GM19351 (cell line): ENCODE data around the gene CYP4B1.
"Not testable (repeated sequence)": the region's sequence is repeated elsewhere in the genome, so short reads cannot be mapped to it uniquely, and the experiment has no call there.

ENCODE experiments used
- ATAC-seq: cut with Tn5 transposase; IDR thresholded peaks from one replicate; pipeline ENCODE4 v1.9.1; 2021; ENCODE audit warnings: mild to moderate bottlenecking, moderate library complexity; ENCODE audit not compliant: unreplicated experiment

CYP4B1 gene

GRCh38 chr1:46798810-46799209 is at the start of gene CYP4B1:
TSS of gene CYP4B1 (plus strand) at chr1:46799046. CDS start at chr1:46799082, 36 bp downstream.
- ATAC-seq = no peak

- ATAC-seq = no peak
These were observed 49.4 kb upstream of the CYP4B1 start for GRCh38 chr1:46749404-46749803.

- ATAC-seq = no peak
These were observed 48.9 kb upstream of the CYP4B1 start for GRCh38 chr1:46749921-46750404.

GRCh38 chr1:46753985-46754384 is 44.9 kb upstream of the CYP4B1 start:
- ATAC-seq = no peak

GRCh38 chr1:46754707-46755106 is 44.1 kb upstream of the CYP4B1 start:
- ATAC-seq = not testable (repeated sequence)

- no peak for ATAC-seq
These were observed 43.7 kb upstream of the CYP4B1 start for GRCh38 chr1:46755121-46755520.

- ATAC-seq = no peak
These were observed 41.4 kb upstream of the CYP4B1 start for GRCh38 chr1:46757247-46757955.

- no peak for ATAC-seq
These were observed 40.8 kb upstream of the CYP4B1 start for GRCh38 chr1:46757956-46758528.

- ATAC-seq = no peak
These were observed 38.2 kb upstream of the CYP4B1 start for GRCh38 chr1:46760558-46761166.

GRCh38 chr1:46761740-46762139 is 37.1 kb upstream of the CYP4B1 start:
- no peak for ATAC-seq

GRCh38 chr1:46764402-46764801 is 34.4 kb upstream of the CYP4B1 start:
- ATAC-seq = no peak

GRCh38 chr1:46767649-46768282 is 31.1 kb upstream of the CYP4B1 start:
- ATAC-seq = no peak

GRCh38 chr1:46768445-46768844 is 30.4 kb upstream of the CYP4B1 start:
- ATAC-seq = no peak

- no peak for ATAC-seq
These were observed 29.7 kb upstream of the CYP4B1 start for GRCh38 chr1:46769028-46769740.

GRCh38 chr1:46770541-46770940 is 28.3 kb upstream of the CYP4B1 start:
- no peak for ATAC-seq

GRCh38 chr1:46772571-46772970 is 26.3 kb upstream of the CYP4B1 start:
- no peak for ATAC-seq

GRCh38 chr1:46774297-46774696 is 24.5 kb upstream of the CYP4B1 start:
- no peak for ATAC-seq

- ATAC-seq = not testable (repeated sequence)
These were observed 20.4 kb upstream of the CYP4B1 start for GRCh38 chr1:46778456-46778855.

GRCh38 chr1:46784666-46785065 is 14.2 kb upstream of the CYP4B1 start:
- no peak for ATAC-seq

- not testable (repeated sequence) for ATAC-seq
These were observed 10.2 kb upstream of the CYP4B1 start for GRCh38 chr1:46788634-46789033.
